Activated naive CD4-positive, alpha-beta T cell treated with anti-CD3 and anti-CD28 coated beads, Interleukin-2, amount 50 U/mL, for 24 hours (primary cell): ENCODE results near the gene PRSS21.

Source experiments
- H3K27ac Mint-ChIP-seq: one replicate; pipeline ENCODE4 v1.8.0; 2021; ENCODE audit warnings: mild to moderate bottlenecking, mixed read lengths
- H3K27me3 Mint-ChIP-seq: one replicate; pipeline ENCODE4 v1.8.0; 2021; ENCODE audit warnings: mixed read lengths
- H3K36me3 Mint-ChIP-seq: one replicate; pipeline ENCODE4 v1.8.0; 2021; ENCODE audit warnings: mixed read lengths
- H3K4me1 Mint-ChIP-seq: one replicate; pipeline ENCODE4 v1.8.0; 2021; ENCODE audit warnings: mixed read lengths
- H3K4me3 Mint-ChIP-seq: one replicate; pipeline ENCODE4 v1.8.0; 2021; ENCODE audit warnings: mild to moderate bottlenecking, mixed read lengths
- H3K9me3 Mint-ChIP-seq: one replicate; pipeline ENCODE4 v1.8.0; 2021; ENCODE audit warnings: mixed read lengths

PRSS21 gene

GRCh38 chr16:2813771-2814221 is 3.2 kb upstream of the PRSS21 start:
- H3K27ac Mint-ChIP-seq = no peak overlapping the region
- no peaks in the 10 kb centered on the region for H3K36me3 Mint-ChIP-seq
- no peaks in the 10 kb centered on the region for H3K9me3 Mint-ChIP-seq
- H3K4me3 Mint-ChIP-seq = no peak overlapping the region
- H3K27me3 Mint-ChIP-seq = peaks cover 5% of the 10 kb centered on the region
- no peaks in the 10 kb centered on the region for H3K4me1 Mint-ChIP-seq

- Mint-ChIP-seq H3K27ac (no peak overlapping the region), H3K36me3 (no peaks in the 10 kb centered on the region), H3K4me1 (no peaks in the 10 kb centered on the region), H3K9me3 (no peaks in the 10 kb centered on the region), H3K27me3 (peaks cover under 1% of the 10 kb centered on the region), H3K4me3 (no peak overlapping the region)
Observed at GRCh38 chr16:2814551-2815298, 2.3 kb upstream of the PRSS21 start.

- H3K9me3 Mint-ChIP-seq = no peaks in the 10 kb centered on the region
- H3K36me3 Mint-ChIP-seq = no peaks in the 10 kb centered on the region
- no peaks in the 10 kb centered on the region for H3K27me3 Mint-ChIP-seq
- no peak overlapping the region for H3K4me3 Mint-ChIP-seq
- no peaks in the 10 kb centered on the region for H3K4me1 Mint-ChIP-seq
- H3K27ac Mint-ChIP-seq = no peak overlapping the region
Observed at GRCh38 chr16:2815299-2815771, 1.7 kb upstream of the PRSS21 start.

GRCh38 chr16:2817340-2818271 is 569 bp downstream of the PRSS21 start:
- Mint-ChIP-seq H3K4me1 (no peaks in the 10 kb centered on the region), H3K27me3 (no peaks in the 10 kb centered on the region), H3K4me3 (peak overlapping the region; percentile 30), H3K9me3 (no peaks in the 10 kb centered on the region), H3K36me3 (no peaks in the 10 kb centered on the region), H3K27ac (no peak overlapping the region)

GRCh38 chr16:2818272-2818876 is 1.3 kb downstream of the PRSS21 start:
- Mint-ChIP-seq H3K4me1 (no peaks in the 10 kb centered on the region), H3K4me3 (no peak overlapping the region), H3K36me3 (no peaks in the 10 kb centered on the region), H3K9me3 (no peaks in the 10 kb centered on the region), H3K27me3 (no peaks in the 10 kb centered on the region), H3K27ac (no peak overlapping the region)

- Mint-ChIP-seq H3K36me3 (no peaks in the 10 kb centered on the region), H3K4me3 (no peak overlapping the region), H3K4me1 (no peaks in the 10 kb centered on the region), H3K27ac (peak overlapping the region; percentile 30), H3K27me3 (no peaks in the 10 kb centered on the region), H3K9me3 (no peaks in the 10 kb centered on the region)
Observed at GRCh38 chr16:2819179-2819938, 2.3 kb downstream of the PRSS21 start.

GRCh38 chr16:2819939-2820835 is 3.1 kb downstream of the PRSS21 start:
- Mint-ChIP-seq H3K4me1 (no peaks in the 10 kb centered on the region), H3K4me3 (no peak overlapping the region), H3K9me3 (no peaks in the 10 kb centered on the region), H3K27me3 (no peaks in the 10 kb centered on the region), H3K27ac (no peak overlapping the region), H3K36me3 (no peaks in the 10 kb centered on the region)

- Mint-ChIP-seq H3K9me3 (no peaks in the 10 kb centered on the region), H3K4me3 (no peak overlapping the region), H3K36me3 (no peaks in the 10 kb centered on the region), H3K27me3 (no peaks in the 10 kb centered on the region), H3K27ac (no peak overlapping the region), H3K4me1 (no peaks in the 10 kb centered on the region)
Observed at GRCh38 chr16:2820836-2821486, 3.9 kb downstream of the PRSS21 start.

GRCh38 chr16:2821487-2822157 is 4.6 kb downstream of the PRSS21 start:
- no peak overlapping the region for H3K4me3 Mint-ChIP-seq
- H3K9me3 Mint-ChIP-seq = no peaks in the 10 kb centered on the region
- no peaks in the 10 kb centered on the region for H3K4me1 Mint-ChIP-seq
- H3K27ac Mint-ChIP-seq = no peak overlapping the region
- H3K27me3 Mint-ChIP-seq = no peaks in the 10 kb centered on the region
- no peaks in the 10 kb centered on the region for H3K36me3 Mint-ChIP-seq

GRCh38 chr16:2822158-2822495 is 5.1 kb downstream of the PRSS21 start:
- no peaks in the 10 kb centered on the region for H3K9me3 Mint-ChIP-seq
- H3K27ac Mint-ChIP-seq = no peak overlapping the region

GRCh38 chr16:2822496-2822895 is 5.5 kb downstream of the PRSS21 start:
- Mint-ChIP-seq H3K9me3 (no peaks in the 10 kb centered on the region), H3K27me3 (no peaks in the 10 kb centered on the region), H3K4me1 (no peaks in the 10 kb centered on the region), H3K4me3 (no peak overlapping the region), H3K27ac (no peak overlapping the region), H3K36me3 (no peaks in the 10 kb centered on the region)

More at GRCh38 chr16:2822158-2822495, 5.1 kb downstream of the PRSS21 start:
- no peaks in the 10 kb centered on the region for H3K36me3 Mint-ChIP-seq
- H3K4me3 Mint-ChIP-seq = no peak overlapping the region
- no peaks in the 10 kb centered on the region for H3K4me1 Mint-ChIP-seq
- no peaks in the 10 kb centered on the region for H3K27me3 Mint-ChIP-seq

GRCh38 chr16:2824626-2825025 is 7.6 kb downstream of the PRSS21 start:
- Mint-ChIP-seq H3K36me3 (no peaks in the 10 kb centered on the region), H3K27ac (no peak overlapping the region), H3K9me3 (no peaks in the 10 kb centered on the region), H3K4me1 (no peaks in the 10 kb centered on the region), H3K4me3 (no peak overlapping the region), H3K27me3 (no peaks in the 10 kb centered on the region)

- no peak overlapping the region for H3K4me3 Mint-ChIP-seq
- no peaks in the 10 kb centered on the region for H3K27me3 Mint-ChIP-seq
- H3K36me3 Mint-ChIP-seq = no peaks in the 10 kb centered on the region
- H3K27ac Mint-ChIP-seq = no peak overlapping the region
- no peaks in the 10 kb centered on the region for H3K9me3 Mint-ChIP-seq
- H3K4me1 Mint-ChIP-seq = no peaks in the 10 kb centered on the region
Observed at GRCh38 chr16:2825049-2825742, 8.2 kb downstream of the PRSS21 start.
